Stimulated activated naive CD4-positive, alpha-beta T cell treated with Interleukin-2 at 50 U/mL for 16 hours (primary cell): ENCODE results near the gene PRKCB.

ENCODE experiments used
- DNase-seq: peaks from one replicate; lab custom pipeline; 2025; lab: John Stamatoyannopoulos, UW

PRKCB gene

DNA sequence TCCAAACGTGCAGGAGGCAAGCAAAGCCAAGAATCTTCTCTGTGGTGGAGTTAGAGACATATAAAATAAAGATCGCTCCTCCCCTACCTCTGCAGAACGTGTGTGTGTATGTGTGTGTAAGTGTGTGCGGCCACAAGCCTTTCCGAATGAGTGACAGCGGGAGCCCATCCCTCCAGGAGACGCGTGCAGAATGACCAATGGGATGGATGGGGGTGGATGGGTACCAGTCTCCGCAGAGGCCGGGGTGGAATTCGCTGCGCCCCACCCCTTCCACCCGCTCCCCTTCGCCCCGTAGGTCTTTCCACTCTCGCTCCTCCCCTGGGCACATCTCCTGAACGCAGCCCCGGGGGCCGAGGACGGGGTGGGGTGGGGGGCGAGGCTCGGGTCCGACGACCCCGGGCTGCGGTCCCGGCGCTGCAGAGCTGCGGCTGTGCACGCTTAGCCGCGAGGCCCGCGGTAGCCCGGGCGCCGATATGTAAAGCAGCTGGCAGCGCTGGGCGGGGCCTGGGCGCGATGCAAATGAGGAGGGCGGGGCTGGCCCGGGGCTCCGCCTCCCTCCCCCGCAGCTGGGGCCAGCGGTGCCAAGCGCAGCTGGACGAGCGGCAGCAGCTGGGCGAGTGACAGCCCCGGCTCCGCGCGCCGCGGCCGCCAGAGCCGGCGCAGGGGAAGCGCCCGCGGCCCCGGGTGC lies at the start of gene PRKCB:
TSS of gene PRKCB (plus strand) at position 594 of the 688 bp plus-strand sequence.
- DNase-seq: peak; percentile 82

DNA sequence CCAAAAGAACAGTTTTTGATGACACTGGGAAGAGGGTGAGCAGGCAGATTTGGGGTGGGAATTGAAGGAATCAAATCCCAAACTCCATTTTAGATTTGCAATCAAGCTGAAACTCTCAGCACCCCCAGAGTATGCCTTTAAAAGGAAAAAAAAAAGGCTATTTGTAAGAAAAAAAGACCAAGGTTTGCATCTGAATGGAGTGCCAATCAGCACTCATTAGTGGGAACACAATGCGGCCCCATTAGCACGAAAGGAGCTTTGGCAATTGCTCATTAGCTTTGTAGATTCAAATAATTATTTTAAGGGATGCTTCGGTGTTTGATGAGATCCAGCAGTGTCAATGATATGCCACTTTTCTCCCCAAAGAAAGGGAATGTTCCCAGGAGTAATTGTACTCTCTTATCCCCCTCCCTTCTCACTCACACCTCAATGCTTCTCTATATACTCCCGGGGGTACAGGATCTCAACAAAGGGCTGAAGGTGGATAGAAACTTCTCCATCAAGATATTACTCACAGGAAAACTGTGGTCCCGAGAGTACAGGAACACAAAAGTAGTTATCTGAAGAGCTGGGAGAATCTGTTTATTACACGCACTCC lies 48.7 kb upstream of the PRKCB start:
- no peak for DNase-seq

GRCh38 chr16:23788685-23789084 lies 47.1 kb upstream of the PRKCB start:
- no peak for DNase-seq

GRCh38 chr16:23795378-23795777 lies 40.4 kb upstream of the PRKCB start:
- no peak for DNase-seq

- DNase-seq: no peak
Observed at GRCh38 chr16:23796941-23797340, 38.8 kb upstream of the PRKCB start.

- peak; percentile 65 for DNase-seq
Observed at GRCh38 chr16:23801378-23801777, 34.4 kb upstream of the PRKCB start.

GRCh38 chr16:23802776-23803175 lies 33.0 kb upstream of the PRKCB start:
- DNase-seq: no peak

- DNase-seq: peak; percentile 63
Observed at GRCh38 chr16:23803591-23804123, 32.1 kb upstream of the PRKCB start.

DNA sequence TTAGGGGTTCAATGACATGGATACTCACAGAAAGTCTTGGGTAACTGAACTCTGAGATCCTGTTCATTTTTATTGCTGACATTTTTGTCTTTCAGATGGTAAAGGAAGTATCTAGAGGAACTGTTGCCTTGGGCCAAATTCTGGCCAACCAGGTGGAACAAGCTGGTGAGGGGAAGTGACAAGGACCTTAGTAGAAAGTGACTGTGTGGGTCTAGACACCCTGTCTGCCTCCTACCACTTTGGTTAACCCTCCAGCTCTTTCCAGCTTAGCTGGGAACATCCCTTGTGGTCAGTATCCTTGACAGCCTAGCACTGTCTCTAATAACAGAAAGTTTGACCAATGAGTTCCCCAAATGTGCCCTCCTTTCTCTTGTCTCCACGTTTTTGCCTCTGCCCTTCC lies 28.8 kb upstream of the PRKCB start:
- no peak for DNase-seq

GRCh38 chr16:23821467-23821866 lies 14.3 kb upstream of the PRKCB start:
- DNase-seq: no peak

GRCh38 chr16:23821875-23822688 lies 13.7 kb upstream of the PRKCB start:
- DNase-seq: no peak

- no peak for DNase-seq
Observed at GRCh38 chr16:23823475-23824384, 12.1 kb upstream of the PRKCB start.

- DNase-seq: no peak
Observed at GRCh38 chr16:23824909-23825308, 10.9 kb upstream of the PRKCB start.

DNA sequence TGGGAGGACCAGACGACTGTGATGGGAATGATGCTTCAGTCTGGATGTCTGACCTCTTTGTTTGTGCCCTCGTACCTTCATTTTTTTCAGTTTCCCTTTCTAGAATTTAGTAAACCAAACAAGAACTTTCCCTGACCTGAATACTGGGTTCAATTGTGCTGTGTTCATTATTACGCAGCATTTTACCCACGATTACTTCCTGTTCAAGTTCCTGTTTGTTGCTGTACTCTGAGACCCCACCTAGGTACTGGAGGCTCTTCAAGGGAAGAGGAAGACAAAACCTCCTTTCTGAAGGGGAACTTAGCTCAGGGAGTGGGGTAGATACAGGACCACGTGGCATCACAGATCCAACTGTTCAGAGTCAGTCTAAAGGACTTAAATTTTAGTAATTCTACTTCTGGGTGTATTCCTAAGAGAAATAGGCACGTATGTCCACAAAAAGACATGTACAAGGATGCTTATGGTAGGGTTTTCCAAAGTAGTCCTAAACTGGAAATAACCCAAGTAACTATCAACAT lies 9.2 kb upstream of the PRKCB start:
- no peak for DNase-seq

- no peak for DNase-seq
Observed at GRCh38 chr16:23827057-23827456, 8.7 kb upstream of the PRKCB start.

- DNase-seq: no peak
Observed at GRCh38 chr16:23829454-23829853, 6.3 kb upstream of the PRKCB start.

DNA sequence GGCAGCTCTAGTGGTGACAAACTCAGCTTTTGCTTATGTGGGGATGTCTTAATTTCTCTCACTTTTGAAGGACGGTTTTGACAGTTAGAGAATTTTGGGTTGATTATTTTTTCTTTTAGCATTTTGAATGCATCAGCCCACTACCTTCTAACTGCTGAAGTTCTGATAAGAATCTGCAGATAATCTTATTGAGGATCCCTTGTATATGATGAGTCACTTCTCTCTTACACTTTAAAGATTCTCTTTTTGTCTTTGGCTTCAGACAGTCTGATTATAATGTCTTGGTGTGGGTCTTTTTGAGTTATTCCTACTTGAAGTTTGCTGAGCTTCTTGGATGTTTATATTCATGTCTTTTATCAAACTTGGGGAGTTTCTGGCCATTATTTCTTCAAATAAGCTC lies 5.5 kb upstream of the PRKCB start:
- no peak for DNase-seq

DNA sequence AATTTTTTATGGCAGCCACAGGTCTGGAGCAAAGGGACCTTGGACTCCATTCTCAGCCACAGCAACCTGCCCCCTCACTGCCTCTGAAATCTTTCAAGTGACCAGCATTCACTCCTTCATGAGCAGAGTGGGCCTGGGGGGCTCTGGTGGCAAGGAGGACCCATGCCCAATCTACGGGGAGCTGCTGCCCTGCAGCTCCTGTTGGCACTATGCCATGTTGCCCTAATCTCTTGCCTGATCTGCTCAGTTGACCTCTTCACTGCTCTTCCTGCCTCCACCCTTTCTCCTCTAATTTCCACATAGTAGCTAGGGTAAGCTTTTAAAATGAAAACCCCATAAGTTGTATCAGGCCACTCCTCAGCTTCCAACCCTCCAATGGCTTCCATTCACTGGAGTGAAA lies 2.9 kb upstream of the PRKCB start:
- DNase-seq: no peak

DNA sequence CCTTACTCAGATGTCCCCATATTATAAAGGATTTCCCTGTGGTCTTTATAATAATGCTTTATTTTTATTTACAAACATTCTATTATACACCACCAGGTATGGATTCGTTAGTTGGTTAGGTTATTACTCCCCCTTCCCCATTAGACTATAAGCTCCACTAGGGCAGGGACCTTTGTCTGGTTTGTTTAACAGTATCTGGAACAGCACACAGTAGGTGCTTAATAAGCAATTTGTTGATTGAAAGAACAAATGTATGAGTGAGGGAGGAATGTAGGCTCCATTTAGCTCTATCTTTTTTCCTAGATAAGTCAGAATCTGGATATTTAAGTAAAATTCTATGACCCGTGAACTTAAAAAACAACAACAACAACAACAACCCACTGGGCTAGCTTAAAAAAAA lies 2.3 kb upstream of the PRKCB start:
- no peak for DNase-seq

GRCh38 chr16:23833960-23834685 lies 1.7 kb upstream of the PRKCB start:
- DNase-seq: no peak

GRCh38 chr16:23836078-23836403 lies 258 bp downstream of the PRKCB start:
- peak; percentile 41 for DNase-seq
